HUDEP-2 (cell line): ENCODE results near the gene PRKACB.
"Not testable (repeated sequence)": the region's sequence is repeated elsewhere in the genome, so short reads cannot be mapped to it uniquely, and the experiment has no call there.

Experiments
- DNase-seq, 76 experiments: peaks; one replicate each; lab custom pipeline; 2025; ENCODE audit not compliant: unreplicated experiment in 76 of 76; lab: John Stamatoyannopoulos, UW

PRKACB gene

GRCh38 chr1:84265867-84266266, 121.8 kb downstream of the PRKACB start:
- DNase-seq: no peak

GRCh38 chr1:84266748-84267147, 122.7 kb downstream of the PRKACB start:
- no peak for DNase-seq

DNA sequence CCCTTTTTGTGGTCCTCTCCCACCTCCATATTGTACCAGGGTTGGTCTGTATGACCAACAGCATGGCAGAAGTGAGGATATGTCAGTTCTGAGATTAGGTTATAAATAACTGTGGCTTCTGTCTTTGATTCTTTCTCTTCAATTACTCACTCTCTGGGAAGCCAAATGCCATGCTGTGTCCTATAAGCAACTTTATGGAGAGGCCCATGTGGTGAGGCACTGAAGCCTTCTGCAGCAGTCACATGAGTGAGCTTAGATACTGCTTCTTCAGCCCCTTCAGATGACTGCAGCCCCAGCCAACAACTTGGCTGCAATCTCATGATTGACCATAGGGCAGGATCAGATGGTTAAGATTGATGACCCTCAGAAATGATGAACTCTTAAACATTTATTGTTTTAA, 123.4 kb downstream of the PRKACB start:
- DNase-seq: no peak

DNA sequence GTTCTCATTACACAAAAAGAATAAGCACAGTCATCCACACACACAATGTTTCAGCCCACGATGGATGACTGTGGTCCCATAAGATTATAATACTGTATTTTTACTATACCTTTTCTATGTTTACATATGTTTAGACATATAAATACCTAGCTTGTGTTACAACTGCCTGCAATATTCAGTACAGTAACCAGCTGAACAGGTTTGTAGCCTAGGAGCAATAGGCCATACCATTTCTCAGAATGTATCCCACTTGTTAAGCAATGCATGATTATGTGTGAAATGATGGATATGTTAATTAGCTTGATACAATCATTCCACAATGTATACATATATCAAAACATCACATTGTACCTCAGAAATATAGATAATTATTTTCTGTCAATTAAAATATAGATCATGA, 124.3 kb downstream of the PRKACB start:
- DNase-seq: no peak

DNA sequence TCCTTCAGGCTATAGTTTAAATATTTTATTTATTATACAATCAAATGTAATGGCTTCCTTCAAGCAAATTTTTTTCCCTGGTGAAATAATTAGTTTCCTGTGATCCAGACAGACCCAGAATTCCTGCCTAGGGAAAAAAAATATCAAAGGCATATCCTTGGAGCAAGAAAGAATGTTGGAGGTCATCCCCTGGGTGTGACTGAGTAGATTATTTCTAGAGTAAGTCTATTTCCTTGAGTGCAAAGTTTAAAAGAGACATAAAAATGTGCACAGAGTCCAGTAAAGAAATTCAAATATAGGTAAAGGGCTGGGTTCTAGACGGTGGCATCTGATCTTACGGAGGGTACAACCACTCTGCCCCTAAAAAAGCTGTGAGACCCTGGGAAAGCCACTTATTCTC, 125.2 kb downstream of the PRKACB start:
- no peak for DNase-seq

DNA sequence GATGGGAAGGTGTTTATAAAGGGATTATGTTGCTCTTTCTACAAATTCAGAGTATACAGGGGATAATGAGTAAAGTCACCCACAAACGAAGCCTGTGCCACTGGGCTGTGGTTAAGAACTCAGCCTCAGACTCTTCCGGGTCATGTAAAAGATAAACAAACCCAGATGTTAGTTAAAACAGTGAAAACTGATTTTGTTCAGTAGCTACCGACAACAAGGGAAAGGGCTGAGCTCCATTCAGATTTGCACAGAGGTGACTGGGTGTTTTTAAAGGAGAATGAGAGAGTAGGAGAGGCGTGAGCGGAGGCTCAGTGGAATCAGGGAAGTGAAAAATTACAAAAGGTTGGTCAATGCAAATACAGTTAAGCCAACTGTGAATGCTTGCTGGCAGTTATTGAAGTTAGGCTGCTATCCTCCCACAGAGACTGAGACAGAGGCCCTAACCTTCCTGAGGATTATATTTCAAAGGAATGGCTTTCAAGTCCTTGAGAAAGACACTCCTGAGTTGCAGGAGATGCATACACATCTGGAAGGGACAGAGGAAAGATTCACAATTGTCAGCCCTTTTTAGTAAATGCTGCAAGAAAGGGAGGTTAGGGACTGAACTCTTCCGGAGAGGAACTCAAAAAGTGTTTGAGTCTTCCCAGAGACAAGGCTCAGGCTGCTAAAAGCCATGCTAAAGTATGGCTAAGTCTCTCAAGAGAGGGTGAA, 127.5 kb downstream of the PRKACB start:
- no peak for DNase-seq

- DNase-seq: no peak
Observed at GRCh38 chr1:84272401-84272800, 128.3 kb downstream of the PRKACB start.

- DNase-seq: no peak
Observed at GRCh38 chr1:84277343-84278059, 133.4 kb downstream of the PRKACB start.

GRCh38 chr1:84278905-84279304, 134.8 kb downstream of the PRKACB start:
- DNase-seq: no peak

DNA sequence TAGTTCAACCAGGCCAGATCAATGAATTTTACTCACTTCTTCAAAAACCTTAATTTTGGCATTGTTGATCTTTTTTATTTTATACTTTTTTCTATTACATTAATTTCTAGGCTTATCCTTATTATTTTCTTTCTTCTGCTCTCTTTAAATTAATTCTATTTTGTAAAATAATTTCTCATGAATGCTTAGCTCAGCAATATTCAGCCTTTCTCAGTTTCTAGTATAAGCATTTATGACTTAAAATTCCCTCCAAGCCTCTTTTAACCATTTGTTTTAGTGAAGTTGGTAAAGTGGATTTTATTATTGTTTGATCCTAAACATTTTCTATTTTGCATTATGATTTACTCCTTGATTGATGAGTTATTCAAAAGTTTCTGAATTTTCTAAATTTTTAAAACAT, 136.8 kb downstream of the PRKACB start:
- no peak for DNase-seq

- DNase-seq: no peak
Observed at GRCh38 chr1:84282780-84283333, 138.8 kb downstream of the PRKACB start.

- DNase-seq: no peak
Observed at GRCh38 chr1:84283381-84283780, 139.3 kb downstream of the PRKACB start.

- DNase-seq: no peak
Observed at GRCh38 chr1:84286071-84286470, 142.0 kb downstream of the PRKACB start.

- not testable (repeated sequence) for DNase-seq
Observed at GRCh38 chr1:84287389-84287788, 143.3 kb downstream of the PRKACB start.
